HL-60 (cell line): Measurements from ENCODE around the gene APLP2.
"Not testable (repeated sequence)": the region's sequence is repeated elsewhere in the genome, so short reads cannot be mapped to it uniquely, and the experiment has no call there.

ENCODE experiments used
- DNase-seq, 2 experiments: peaks; one replicate each; pipeline ENCODE4 v3.0.0-alpha.2; 2010 to 2020; ENCODE audit warnings: low read depth in 1 of 2, low spot score in 1 of 2
- H3K27ac ChIP-seq: fragments of 250-450 bp; sonication (Bioruptor Pico); replicated peaks from 2 replicates; pipeline ENCODE4 v1.5.1; 2020; ENCODE audit warnings: mild to moderate bottlenecking, moderate library complexity
- H3K27me3 ChIP-seq: fragments of 250-450 bp; sonication (Bioruptor Pico); 2 replicates; pipeline ENCODE4 v1.5.1; 2021; ENCODE audit warnings: mild to moderate bottlenecking, moderate library complexity; ENCODE audit not compliant: insufficient read depth, poor library complexity, severe bottlenecking
- H3K4me3 ChIP-seq: replicated peaks from 2 replicates; pipeline ENCODE4 v1.5.1; 2011; ENCODE audit warnings: mild to moderate bottlenecking, control low read depth, low read length; ENCODE audit not compliant: insufficient read depth
- CTCF ChIP-seq: IDR thresholded peaks from one replicate; pipeline ENCODE4 v1.5.1; 2011; ENCODE audit warnings: low read length, control low read depth, inconsistent platforms; ENCODE audit not compliant: insufficient read depth
- GABPA ChIP-seq: IDR thresholded peaks from 2 replicates; pipeline ENCODE4 v1.6.1; 2012; ENCODE audit warnings: low read depth
- POLR2AphosphoS5 ChIP-seq: IDR thresholded peaks from 2 replicates; pipeline ENCODE4 v1.6.1; 2012; ENCODE audit warnings: low read depth
- REST ChIP-seq: IDR thresholded peaks from 2 replicates; pipeline ENCODE4 v1.6.1; 2012; ENCODE audit warnings: low read depth; ENCODE audit not compliant: insufficient replicate concordance
- SPI1 ChIP-seq: IDR thresholded peaks from 2 replicates; pipeline ENCODE4 v1.6.1; 2012; ENCODE audit warnings: low read depth, mild to moderate bottlenecking, borderline replicate concordance

APLP2 gene

GRCh38 chr11:130088217-130088616 lies 18.5 kb downstream of the APLP2 start:
- DNase-seq = no peak
- no peak overlapping the region for H3K27ac ChIP-seq
- no peak overlapping the region for H3K4me3 ChIP-seq
- TF ChIP-seq GABPA = no peak
- TF ChIP-seq REST = no peak
- no peak for TF ChIP-seq CTCF
- TF ChIP-seq SPI1 = no peak
- no peak for TF ChIP-seq POLR2AphosphoS5
- no peaks in the 10 kb centered on the region for H3K27me3 ChIP-seq

- Histone ChIP-seq H3K4me3 (no peak overlapping the region), H3K27me3 (no peaks in the 10 kb centered on the region), H3K27ac (no peak overlapping the region)
- TF ChIP-seq REST = no peak
- no peak for TF ChIP-seq POLR2AphosphoS5
- no peak for TF ChIP-seq CTCF
- no peak for TF ChIP-seq GABPA
- no peak for TF ChIP-seq SPI1
- no peak for DNase-seq
Measured at GRCh38 chr11:130088919-130089673, 19.4 kb downstream of the APLP2 start.

DNA sequence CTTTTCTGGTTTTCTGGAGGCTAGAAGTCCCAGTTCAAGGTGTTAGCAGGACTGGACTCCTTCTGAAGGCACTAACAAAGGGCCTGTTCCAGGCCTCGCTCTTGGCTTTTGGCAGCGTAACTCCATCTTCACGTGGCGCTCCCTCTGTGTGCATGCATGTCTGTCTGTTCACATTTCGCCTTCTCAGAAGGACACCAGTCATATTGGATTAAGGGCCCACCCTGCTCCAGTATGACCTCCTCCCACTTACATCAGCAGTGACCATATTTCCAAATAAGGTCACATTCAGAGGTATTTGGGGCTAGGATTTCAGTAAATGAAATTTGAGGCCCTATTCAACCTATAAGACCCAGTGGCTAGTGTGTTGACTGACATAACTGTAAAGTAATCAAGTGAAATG lies 20.0 kb downstream of the APLP2 start:
- H3K4me3 ChIP-seq = no peak overlapping the region
- TF ChIP-seq CTCF (no peak), POLR2AphosphoS5 (no peak), GABPA (no peak), SPI1 (no peak), REST (no peak)
- no peak for DNase-seq
- no peaks in the 10 kb centered on the region for H3K27me3 ChIP-seq
- no peak overlapping the region for H3K27ac ChIP-seq

DNA sequence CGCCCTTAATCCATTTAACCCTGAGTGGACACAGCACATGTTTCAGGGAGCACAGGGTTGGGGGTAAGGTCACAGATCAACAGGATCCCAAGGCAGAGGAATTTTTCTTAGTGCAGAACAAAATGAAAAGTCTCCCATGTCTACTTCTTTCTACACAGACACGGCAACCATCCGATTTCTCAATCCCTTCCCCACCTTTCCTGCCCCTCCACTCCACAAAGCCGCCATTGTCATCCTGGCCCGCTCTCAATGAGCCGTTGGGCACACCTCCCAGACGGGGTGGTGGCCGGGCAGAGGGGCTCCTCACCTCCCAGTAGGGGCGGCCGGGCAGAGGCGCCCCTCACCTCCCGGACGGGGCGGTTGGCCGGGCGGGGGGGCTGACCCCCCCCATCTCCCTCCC lies 20.8 kb downstream of the APLP2 start:
- DNase-seq, H3K27ac ChIP-seq, H3K4me3 ChIP-seq, H3K27me3 ChIP-seq: not testable (repeated sequence)

DNA sequence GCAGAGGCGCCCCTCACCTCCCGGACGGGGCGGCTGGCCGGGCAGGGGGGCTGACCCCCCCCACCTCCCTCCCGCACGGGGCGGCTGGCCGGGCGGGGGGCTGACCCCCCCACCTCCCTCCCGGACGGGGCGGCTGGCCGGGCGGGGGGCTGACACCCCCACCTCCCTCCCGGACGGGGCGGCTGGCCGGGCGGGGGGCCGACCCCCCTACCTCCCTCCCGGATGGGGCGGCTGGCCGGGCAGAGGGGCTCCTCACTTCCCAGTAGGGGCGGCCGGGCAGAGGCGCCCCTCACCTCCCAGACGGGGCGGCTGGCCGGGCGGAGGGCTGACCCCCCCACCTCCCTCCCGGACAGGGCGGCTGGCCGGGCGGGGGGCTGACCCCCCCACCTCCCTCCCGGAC lies 21.5 kb downstream of the APLP2 start:
- H3K27me3 ChIP-seq, H3K4me3 ChIP-seq, DNase-seq, H3K27ac ChIP-seq: not testable (repeated sequence)
